Heart left ventricle (tissue), 16 donors: ENCODE data around the gene KLF15. TPM values are rescaled to one million over a fixed set of nuclear protein-coding genes. Genes with fewer than 3 reads are reported as not detected.

Experiments
- ATAC-seq, 4 donors: fragments of 200-7000 bp; cut with Tn5 transposase; one replicate each; pipeline ENCODE4 v1.9.1; 2020 to 2022; ENCODE audit warnings: moderate library complexity in 4 of 4, mild to moderate bottlenecking in 3 of 4, moderate number of reproducible peaks in 1 of 4
- DNase-seq, 5 donors: peaks; one replicate each; pipeline ENCODE4 v3.0.0-alpha.2; 2020
- H3K27ac ChIP-seq, 12 donors: fragments of 200-600 bp; sonication (generic) in 4 of 12; one replicate each; pipeline versions ENCODE4 v1.5.0 to v1.8.0; 2016 to 2022; ENCODE audit warnings: mild to moderate bottlenecking in 2 of 12
- H3K27me3 ChIP-seq, 9 donors: fragments of 200-600 bp; sonication (generic) in 2 of 9; one replicate each; pipeline versions ENCODE4 v1.5.1 to v1.8.0; 2016 to 2022; ENCODE audit warnings: mild to moderate bottlenecking in 3 of 9
- H3K36me3 ChIP-seq, 9 donors: fragments of 200-600 bp; sonication (generic) in 2 of 9; one replicate each; pipeline versions ENCODE4 v1.5.0 to v1.8.0; 2018 to 2022; ENCODE audit warnings: mild to moderate bottlenecking in 2 of 9
- H3K4me1 ChIP-seq, 12 donors: fragments of 200-600 bp; sonication (generic) in 4 of 12; one replicate each; pipeline versions ENCODE4 v1.5.0 to v1.8.0; 2016 to 2022; ENCODE audit warnings: mild to moderate bottlenecking in 3 of 12
- H3K4me3 ChIP-seq, 12 donors: fragments of 200-600 bp; sonication (generic) in 4 of 12; one replicate each; pipeline versions ENCODE4 v1.5.0 to v1.8.0; 2017 to 2022; ENCODE audit warnings: mild to moderate bottlenecking in 9 of 12, moderate library complexity in 4 of 12
- H3K9me3 ChIP-seq, 12 donors: fragments of 200-600 bp; sonication (generic) in 4 of 12; one replicate each; pipeline versions ENCODE4 v1.5.0 to v1.8.0; 2016 to 2022; ENCODE audit warnings: mild to moderate bottlenecking in 1 of 12
- POLR2A ChIP-seq, 2 donors: fragments of 450-650 bp; IDR thresholded peaks; one replicate each; pipeline ENCODE4 v1.6.1; 2017; ENCODE audit warnings: antibody characterized with exemption in 2 of 2, mild to moderate bottlenecking in 2 of 2, moderate library complexity in 2 of 2
- WGBS, 4 donors: extraction: QIAGEN DNeasy Blood & Tissue Kit in 2 of 4; methylation state at CpG; one replicate each; pipeline versions ENCODE4 v1.1.5 to v1.1.7; 2013 to 2018; 5-methylcytosine and 5-hydroxymethylcytosine counted together
- intact Hi-C, 10 donors: fragments of 100-400 bp; cut with DNase I; formaldehyde crosslinking; loops; one replicate each; pipeline versions ENCODE4 v1.11.1 to v1.14.2; 2022
- polyA plus RNA-seq, 2 donors: library from polyadenylated mRNA; stranded (reverse); fragments of 200-250 nt; gene quantifications; one replicate each; pipeline ENCODE4 v1.2.3, GENCODE V29; 2013
- total RNA-seq, 9 donors: library from RNA; depleted of rRNA in 2 of 9; stranded (reverse); fragments of >200 nt in 2 of 9; fragmentation: NEBNext Ultra II Directional in 3 of 9; extraction: Animal tissue kit (Norgen Biotek cat#: 25700) in 3 of 9; gene quantifications; one replicate each; pipeline versions ENCODE4 v1.1.0 to v1.2.4, GENCODE V29; 2016 to 2023
- TF ChIP-seq, protein P1 (sequence below), 12 donors: fragments of 200-600 bp; sonication (generic) in 4 of 12; IDR thresholded peaks; one replicate each; pipeline versions ENCODE4 v1.5.0 to v1.8.0; 2018 to 2022; ENCODE audit warnings: antibody characterized with exemption in 12 of 12, mild to moderate bottlenecking in 5 of 12
- donor health status: ischemic (EF 13 %, LVEDD 7.1; RV severe dilation, severe dysfunction).
- donor health status: healthy with polysubstance abuse.
- donor health status: DM: no; HTN: yes; CAD: no.
- donor health status: DM: no; HTN: no; CAD: no.
- donor health status: ischemic (EF 25% LVEDD 6.9; RV normal size, moderate dysfunction).
- donor health status: ischemic (EF 25% LVEDD 5.7; RV mildly dilated, moderate dysfunction).
- donor health status: healthy.
- donor health status: DM: yes; HTN: yes; CAD: no.
- donor health status: ischemic (EF 35%, LVEDD 5.7; RV mildly dilated, moderate dysfunction).
- donor health status: nonischemic (EF 11% LVEDD 7.7; RV severe dilation, severe dysfunction).
- donor health status: DM: yes; HTN: yes; CAD: no.
- donor health status: PGD.
- donor health status: ischemic (EF 29% LVEDD 5.4; RV normal size, mild dysfunction).
- donor health status: nonischemic (EF 23%, LVEDD 6.1; RV moderate dilation, normal function).

The KLF15 gene
- total and polyA plus RNA-seq, 11 donors: 10.5 to 85.8 (median 35.9) TPM

DNA sequence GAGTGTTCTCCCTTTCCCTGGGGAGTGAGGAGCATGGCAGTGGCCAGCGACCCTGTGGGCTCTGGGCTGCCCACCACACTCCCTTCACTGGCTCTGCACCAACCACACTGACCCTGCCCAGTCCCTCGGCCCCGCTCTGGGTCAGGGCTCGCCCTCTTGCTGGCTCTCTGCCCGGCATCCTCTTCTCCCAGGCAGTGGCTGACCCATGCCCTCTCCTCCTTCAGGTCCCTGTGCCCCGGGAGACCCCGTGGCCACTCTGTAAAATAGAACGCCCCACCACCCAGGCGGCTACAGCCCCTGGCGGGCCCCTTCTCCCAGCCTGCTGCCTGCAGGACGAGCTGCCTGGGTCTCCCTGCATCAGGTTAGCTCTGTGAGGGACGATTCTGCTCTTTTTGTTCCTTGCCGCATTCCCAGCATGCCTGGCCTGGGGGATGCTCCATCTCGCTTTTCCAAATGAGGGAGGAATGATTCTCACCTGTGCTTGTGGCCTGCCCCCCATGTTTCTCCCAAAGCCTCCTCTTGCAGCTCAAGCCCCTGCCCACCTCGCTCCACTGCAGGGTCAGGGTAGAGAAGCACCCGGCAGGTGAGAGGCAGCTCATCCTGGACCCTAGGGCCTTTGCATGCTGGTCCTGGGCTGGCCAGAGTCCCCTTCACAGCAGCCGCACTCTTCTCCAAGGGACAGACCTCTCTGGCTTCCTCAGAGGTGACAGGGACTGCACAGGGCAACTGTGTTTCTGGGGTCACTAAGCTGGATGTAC, 23.0 kb upstream of the KLF15 start:
- peaks cover 0 to 1% (median 0%) of the 10 kb centered on the region in 12 donors for H3K4me1 ChIP-seq
- H3K9me3 ChIP-seq: no peaks in the 10 kb centered on the region
- no peaks in the 10 kb centered on the region for H3K36me3 ChIP-seq
- peaks cover 0 to 7% (median 0%) of the 10 kb centered on the region in 9 donors for H3K27me3 ChIP-seq
- intact Hi-C loops: no loop called here
- DNase-seq (no peak), ATAC-seq (no peak)
- H3K27ac ChIP-seq: no peak overlapping the region
- 68 to 81% (median 78%) methylated on average over 16 to 17 of the region's 17 CpGs for WGBS, 4 donors
- H3K4me3 ChIP-seq: no peak overlapping the region
- TF ChIP-seq, protein P1, sequence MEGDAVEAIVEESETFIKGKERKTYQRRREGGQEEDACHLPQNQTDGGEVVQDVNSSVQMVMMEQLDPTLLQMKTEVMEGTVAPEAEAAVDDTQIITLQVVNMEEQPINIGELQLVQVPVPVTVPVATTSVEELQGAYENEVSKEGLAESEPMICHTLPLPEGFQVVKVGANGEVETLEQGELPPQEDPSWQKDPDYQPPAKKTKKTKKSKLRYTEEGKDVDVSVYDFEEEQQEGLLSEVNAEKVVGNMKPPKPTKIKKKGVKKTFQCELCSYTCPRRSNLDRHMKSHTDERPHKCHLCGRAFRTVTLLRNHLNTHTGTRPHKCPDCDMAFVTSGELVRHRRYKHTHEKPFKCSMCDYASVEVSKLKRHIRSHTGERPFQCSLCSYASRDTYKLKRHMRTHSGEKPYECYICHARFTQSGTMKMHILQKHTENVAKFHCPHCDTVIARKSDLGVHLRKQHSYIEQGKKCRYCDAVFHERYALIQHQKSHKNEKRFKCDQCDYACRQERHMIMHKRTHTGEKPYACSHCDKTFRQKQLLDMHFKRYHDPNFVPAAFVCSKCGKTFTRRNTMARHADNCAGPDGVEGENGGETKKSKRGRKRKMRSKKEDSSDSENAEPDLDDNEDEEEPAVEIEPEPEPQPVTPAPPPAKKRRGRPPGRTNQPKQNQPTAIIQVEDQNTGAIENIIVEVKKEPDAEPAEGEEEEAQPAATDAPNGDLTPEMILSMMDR (IDR thresholded peaks at IDR 0.05): no peak

DNA sequence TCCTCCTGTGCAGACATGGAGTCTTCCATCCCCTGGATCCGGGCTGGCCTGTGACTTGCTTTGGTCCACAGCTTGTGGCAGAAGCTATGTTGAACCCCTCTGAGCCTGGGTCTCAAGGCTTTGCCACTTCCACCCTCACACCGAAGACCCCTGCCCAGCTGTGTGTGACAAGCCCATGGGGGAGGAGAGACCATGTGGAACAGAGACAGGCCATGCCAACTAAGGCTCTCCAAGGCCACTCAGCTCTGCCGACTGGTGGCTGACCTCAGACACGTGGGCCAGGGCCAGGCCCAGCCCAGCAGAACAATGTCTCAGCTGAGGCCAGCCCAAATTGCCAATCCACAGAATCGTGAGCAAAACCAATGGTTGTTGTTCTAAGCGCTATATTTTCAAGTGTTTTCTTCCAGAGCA, 21.1 kb upstream of the KLF15 start:
- no peak for TF ChIP-seq POLR2A (IDR thresholded peaks at IDR 0.05)
- TF ChIP-seq, protein P1 (IDR thresholded peaks at IDR 0.05): no peak
- Histone ChIP-seq H3K9me3 (no peaks in the 10 kb centered on the region), H3K27ac (no peak overlapping the region), H3K36me3 (no peaks in the 10 kb centered on the region), H3K4me1 (peaks cover 0 to 17% (median 6%) of the 10 kb centered on the region in 12 donors), H3K27me3 (peaks cover 0 to 7% (median 0%) of the 10 kb centered on the region in 9 donors), H3K4me3 (no peak overlapping the region)
- 61 to 79% (median 68%) methylated on average over 3 to 6 of the region's 6 CpGs for WGBS, 4 donors
- intact Hi-C loops: no loop called here
- DNase-seq (no peak), ATAC-seq (no peak)

GRCh38 chr3:126377211-126377610, 20.0 kb upstream of the KLF15 start:
- Histone ChIP-seq H3K4me3 (no peak overlapping the region), H3K36me3 (no peaks in the 10 kb centered on the region), H3K4me1 (peaks cover 0 to 28% (median 7%) of the 10 kb centered on the region in 12 donors), H3K27ac (no peak overlapping the region), H3K9me3 (no peaks in the 10 kb centered on the region), H3K27me3 (peaks cover 0 to 7% (median 0%) of the 10 kb centered on the region in 9 donors)
- no peak for DNase-seq
- 95 to 100% (median 96%) methylated on average over 3 of the region's 3 CpGs for WGBS, 4 donors
- ATAC-seq: no peak
- intact Hi-C loops: no loop called here
- TF ChIP-seq, protein P1 (IDR thresholded peaks at IDR 0.05): no peak
- no peak for TF ChIP-seq POLR2A (IDR thresholded peaks at IDR 0.05)

DNA sequence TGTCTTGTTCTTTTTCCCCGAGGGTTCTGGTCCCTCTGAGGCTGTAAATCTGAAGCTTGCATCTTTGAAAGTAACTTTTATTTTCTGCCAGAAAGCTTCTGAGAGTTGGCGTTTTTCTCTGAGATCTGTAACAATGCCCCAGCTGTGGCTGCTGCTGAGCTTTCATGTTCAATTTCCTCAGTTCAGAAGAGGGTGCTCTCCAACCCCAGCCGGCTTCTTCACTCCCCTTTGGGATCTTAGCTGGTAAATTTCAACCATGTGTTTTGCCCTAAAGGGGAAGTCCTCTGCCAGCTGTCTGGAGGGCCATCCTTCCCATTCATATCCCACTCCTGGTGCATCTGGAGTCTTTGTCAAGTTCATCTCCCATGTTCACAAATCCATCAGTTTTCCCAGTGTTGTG, 19.2 kb upstream of the KLF15 start:
- ATAC-seq (no peak), DNase-seq (no peak)

More for the DNA sequence above, 19.2 kb upstream of the KLF15 start:
- no peaks in the 10 kb centered on the region for H3K36me3 ChIP-seq
- H3K27me3 ChIP-seq: peaks cover 0 to 3% (median 0%) of the 10 kb centered on the region in 9 donors
- no peak overlapping the region for H3K27ac ChIP-seq
- intact Hi-C loops: no loop called here
- TF ChIP-seq POLR2A (IDR thresholded peaks at IDR 0.05): no peak
- TF ChIP-seq, protein P1 (IDR thresholded peaks at IDR 0.05): no peak
- peaks cover 0 to 30% (median 7%) of the 10 kb centered on the region in 12 donors for H3K4me1 ChIP-seq
- no peaks in the 10 kb centered on the region for H3K9me3 ChIP-seq
- 39 to 49% (median 44%) methylated on average over 3 of the region's 3 CpGs for WGBS, 4 donors
- no peak overlapping the region for H3K4me3 ChIP-seq
